ENCODE measurements around the gene GPR135. TPM values are rescaled to one million over a fixed set of nuclear protein-coding genes. Genes with fewer than 3 reads are reported as not detected.

The GPR135 gene
- total RNA-seq, 1 experiment from 2014 or later: 6.7 TPM

DNA sequence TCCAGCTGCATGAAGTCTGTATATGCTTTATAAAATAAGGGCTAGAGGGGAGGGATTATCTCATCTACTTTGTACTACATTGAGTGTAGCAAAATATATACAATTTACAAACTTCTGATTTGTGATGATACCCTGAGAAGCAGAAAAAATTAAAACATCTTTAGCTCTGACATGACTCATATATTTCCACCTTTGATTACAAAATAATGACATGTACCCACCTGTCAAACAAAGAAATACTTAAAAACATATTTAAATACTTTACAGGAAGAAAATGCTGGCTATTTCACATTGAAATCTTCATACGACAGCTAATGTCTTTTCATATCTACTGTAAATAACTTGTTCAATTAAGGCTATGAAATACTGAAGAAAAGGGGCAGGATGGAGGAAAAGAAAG is 3.3 kb downstream of the GPR135 start:
- Histone ChIP-seq H3K36me3 (ENCODE audit: low read depth, low read length) (0 out of 2 replicates have a peak, but pooled peaks cover 3% of the 10 kb centered on the region), H3K4me1 (ENCODE audit: insufficient read depth, low read length) (peaks cover 9% of the 10 kb centered on the region), H3K4me3 (ENCODE audit: low read length) (no peak overlapping the region), H3F3A (ENCODE audit: low read length, unreplicated experiment) (peaks cover 1% of the 10 kb centered on the region), H3K9me2 (replicated peaks; ENCODE audit: low read length) (no peaks in the 10 kb centered on the region), H3K27ac (ENCODE audit: low read length) (no peak overlapping the region), H3K4me2 (ENCODE audit: low read length) (no peak overlapping the region), H3K27me3 (ENCODE audit: low read length) (no peaks in the 10 kb centered on the region), H3K79me2 (ENCODE audit: low read length) (no peaks in the 10 kb centered on the region; the same call in 1 of the 2 replicates), H4K20me1 (ENCODE audit: low read length) (no peaks in the 10 kb centered on the region), H3K9me3 (ENCODE audit: low read length) (no peaks in the 10 kb centered on the region), H3K9ac (ENCODE audit: low read length) (no peak overlapping the region), H2AFZ (ENCODE audit: low read length) (no peak overlapping the region)
- DNase-seq (no peak), ATAC-seq (no peak)
- ChIA-PET POLR2A (ENCODE audit: unreplicated experiment) (no interaction called here), CTCF (no interaction called here)
- TF ChIP-seq EZH2phosphoT487 (IDR thresholded peaks at IDR 0.05; ENCODE audit: borderline replicate concordance, low read length) (no peak), CTCF (conservative IDR thresholded peaks at IDR 0.05; ENCODE audit: low read depth, low read length) (no peak), EZH2 (IDR thresholded peaks at IDR 0.05; ENCODE audit: low read length, unreplicated experiment) (no peak)
- no TSS peak for BruUV-seq (replicated peaks)
- intact Hi-C loops (cut with micrococcal nuclease): no loop called here

DNA sequence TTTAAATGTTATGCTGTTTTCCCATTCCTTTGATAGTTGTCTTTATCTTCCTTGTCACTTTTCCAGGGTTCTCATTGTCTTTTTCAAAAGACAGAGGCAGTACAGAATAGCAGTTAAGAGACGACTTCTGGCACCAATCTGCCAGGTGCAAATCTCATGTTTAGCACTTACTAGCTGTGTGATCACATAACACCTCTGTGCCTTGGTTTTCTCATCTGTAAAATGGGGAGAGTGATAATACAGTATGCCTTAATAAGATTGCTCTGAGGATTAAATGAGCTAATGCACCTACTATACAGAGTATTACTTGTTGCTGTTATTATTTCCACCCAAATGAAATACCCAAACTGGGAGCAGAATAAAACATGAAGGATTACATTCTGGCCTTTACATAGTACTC is 4.8 kb downstream of the GPR135 start:
- peaks cover 7% of the 10 kb centered on the region for H3K4me1 ChIP-seq (ENCODE audit: insufficient read depth, low read length)
- no peaks in the 10 kb centered on the region for H3K27me3 ChIP-seq (ENCODE audit: low read length)
- ChIA-PET POLR2A (ENCODE audit: unreplicated experiment) (no interaction called here), CTCF (no interaction called here)
- DNase-seq: no peak
- H3K36me3 ChIP-seq (ENCODE audit: low read depth, low read length): 0 out of 2 replicates have a peak, but pooled peaks cover 14% of the 10 kb centered on the region
- BruUV-seq (replicated peaks): no TSS peak
- H3K9me2 ChIP-seq (replicated peaks; ENCODE audit: low read length): no peaks in the 10 kb centered on the region
- TF ChIP-seq CTCF (conservative IDR thresholded peaks at IDR 0.05; ENCODE audit: low read depth, low read length): no peak
- no peak for TF ChIP-seq EZH2phosphoT487 (IDR thresholded peaks at IDR 0.05; ENCODE audit: borderline replicate concordance, low read length)
- TF ChIP-seq EZH2 (IDR thresholded peaks at IDR 0.05; ENCODE audit: low read length, unreplicated experiment): no peak
- H3F3A ChIP-seq (ENCODE audit: low read length, unreplicated experiment): no peaks in the 10 kb centered on the region
- no peak for ATAC-seq
- H3K4me2 ChIP-seq (ENCODE audit: low read length): no peak overlapping the region
- H3K4me3 ChIP-seq (ENCODE audit: low read length): no peak overlapping the region
- no peak overlapping the region for H3K27ac ChIP-seq (ENCODE audit: low read length)
- intact Hi-C loops (cut with micrococcal nuclease): no loop called here
- H3K9ac ChIP-seq (ENCODE audit: low read length): no peak overlapping the region
- no peaks in the 10 kb centered on the region for H4K20me1 ChIP-seq (ENCODE audit: low read length)
- H2AFZ ChIP-seq (ENCODE audit: low read length): no peak overlapping the region
- H3K9me3 ChIP-seq (ENCODE audit: low read length): no peaks in the 10 kb centered on the region
- no peaks in the 10 kb centered on the region; the same call in 1 of the 2 replicates for H3K79me2 ChIP-seq (ENCODE audit: low read length)

GRCh38 chr14:59458486-59458885 is 6.7 kb downstream of the GPR135 start:
- ChIA-PET POLR2A (ENCODE audit: unreplicated experiment) (no interaction called here), CTCF (no interaction called here)
- no peaks in the 10 kb centered on the region for H3K9me3 ChIP-seq (ENCODE audit: low read length)
- no peak overlapping the region for H3K4me3 ChIP-seq (ENCODE audit: low read length)
- intact Hi-C loops (cut with micrococcal nuclease): no loop called here
- H3K36me3 ChIP-seq (ENCODE audit: low read depth, low read length): 0 out of 2 replicates have a peak, but pooled peaks cover 16% of the 10 kb centered on the region
- no peak overlapping the region for H3K27ac ChIP-seq (ENCODE audit: low read length)
- ATAC-seq (no peak), DNase-seq (no peak)
- H3K9me2 ChIP-seq (replicated peaks; ENCODE audit: low read length): no peaks in the 10 kb centered on the region
- H3K4me2 ChIP-seq (ENCODE audit: low read length): no peak overlapping the region
- peaks cover 10% of the 10 kb centered on the region for H3K4me1 ChIP-seq (ENCODE audit: insufficient read depth, low read length)
- TF ChIP-seq EZH2phosphoT487 (IDR thresholded peaks at IDR 0.05; ENCODE audit: borderline replicate concordance, low read length) (no peak), CTCF (conservative IDR thresholded peaks at IDR 0.05; ENCODE audit: low read depth, low read length) (no peak), EZH2 (IDR thresholded peaks at IDR 0.05; ENCODE audit: low read length, unreplicated experiment) (no peak)
- H3K79me2 ChIP-seq (ENCODE audit: low read length): no peaks in the 10 kb centered on the region; the same call in 1 of the 2 replicates
- no peaks in the 10 kb centered on the region for H3K27me3 ChIP-seq (ENCODE audit: low read length)
- no peaks in the 10 kb centered on the region for H4K20me1 ChIP-seq (ENCODE audit: low read length)
- no peak overlapping the region for H3K9ac ChIP-seq (ENCODE audit: low read length)
- H2AFZ ChIP-seq (ENCODE audit: low read length): no peak overlapping the region
- H3F3A ChIP-seq (ENCODE audit: low read length, unreplicated experiment): no peaks in the 10 kb centered on the region
- BruUV-seq (replicated peaks): no TSS peak
